ENCODE data around the gene ABHD5.

ABHD5 gene

GRCh38 chr3:43690400-43691119 lies at the start of gene ABHD5:
Gene ABHD5, plus strand, starts transcription at chr3:43690938. Its CDS starts 55 bp downstream, at chr3:43690993.
- 0 out of 2 replicates have a peak, but pooled peaks have one; percentile 8 for TF ChIP-seq CTCF (IDR thresholded peaks at IDR 0.05; ENCODE audit: low read depth, low read length)
- peak within 1 kb of the TSS; percentile 84 for H3K4me3 ChIP-seq (ENCODE audit: low read depth, low read length)

GRCh38 chr3:43641306-43642114 lies 49.2 kb upstream of the ABHD5 start:
- no peak for TF ChIP-seq CTCF (IDR thresholded peaks at IDR 0.05; ENCODE audit: low read depth, low read length)
- H3K4me3 ChIP-seq (ENCODE audit: low read depth, low read length), result no peak overlapping the region

- no peak for TF ChIP-seq CTCF (IDR thresholded peaks at IDR 0.05; ENCODE audit: low read depth, low read length)
- no peak overlapping the region for H3K4me3 ChIP-seq (ENCODE audit: low read depth, low read length)
Observed at GRCh38 chr3:43644443-43644842, 46.3 kb upstream of the ABHD5 start.

- no peak overlapping the region for H3K4me3 ChIP-seq (ENCODE audit: low read depth, low read length)
- no peak for TF ChIP-seq CTCF (IDR thresholded peaks at IDR 0.05; ENCODE audit: low read depth, low read length)
Observed at GRCh38 chr3:43647331-43648166, 43.2 kb upstream of the ABHD5 start.

GRCh38 chr3:43648957-43649356 lies 41.8 kb upstream of the ABHD5 start:
- no peak overlapping the region for H3K4me3 ChIP-seq (ENCODE audit: low read depth, low read length)

GRCh38 chr3:43649365-43649968 lies 41.3 kb upstream of the ABHD5 start:
- TF ChIP-seq CTCF (IDR thresholded peaks at IDR 0.05; ENCODE audit: low read depth, low read length), result no peak
- no peak overlapping the region for H3K4me3 ChIP-seq (ENCODE audit: low read depth, low read length)

More at GRCh38 chr3:43648957-43649356, 41.8 kb upstream of the ABHD5 start:
- TF ChIP-seq CTCF (IDR thresholded peaks at IDR 0.05; ENCODE audit: low read depth, low read length), result no peak

Data from WI38 (cell line).